ENCODE results near the gene ARHGDIA.

The ARHGDIA gene

GRCh38 chr17:81867170-81867990 lies 3.8 kb downstream of the ARHGDIA start:
- H3K4me3 ChIP-seq (ENCODE audit: control insufficient read depth, low read depth, low read length), result no peak overlapping the region
- TF ChIP-seq CTCF (IDR thresholded peaks at IDR 0.05; ENCODE audit: control insufficient read depth, insufficient read depth, low read depth, low read length, missing control alignments), result no peak
- no peak for DNase-seq (ENCODE audit: low read depth)

- DNase-seq (ENCODE audit: low read depth), result no peak
- H3K4me3 ChIP-seq (ENCODE audit: control insufficient read depth, low read depth, low read length), result no peak overlapping the region
- no peak for TF ChIP-seq CTCF (IDR thresholded peaks at IDR 0.05; ENCODE audit: control insufficient read depth, insufficient read depth, low read depth, low read length, missing control alignments)
Measured at GRCh38 chr17:81866440-81867169, 4.5 kb downstream of the ARHGDIA start.

- H3K4me3 ChIP-seq (ENCODE audit: control insufficient read depth, low read depth, low read length), result no peak overlapping the region
- no peak for TF ChIP-seq CTCF (IDR thresholded peaks at IDR 0.05; ENCODE audit: control insufficient read depth, insufficient read depth, low read depth, low read length, missing control alignments)
- no peak for DNase-seq (ENCODE audit: low read depth)
Measured at GRCh38 chr17:81865733-81866439, 5.3 kb downstream of the ARHGDIA start.

GRCh38 chr17:81865358-81865732 lies 5.8 kb downstream of the ARHGDIA start:
- no peak for DNase-seq (ENCODE audit: low read depth)
- H3K4me3 ChIP-seq (ENCODE audit: control insufficient read depth, low read depth, low read length), result no peak overlapping the region
- no peak for TF ChIP-seq CTCF (IDR thresholded peaks at IDR 0.05; ENCODE audit: control insufficient read depth, insufficient read depth, low read depth, low read length, missing control alignments)

- TF ChIP-seq CTCF (IDR thresholded peaks at IDR 0.05; ENCODE audit: control insufficient read depth, insufficient read depth, low read depth, low read length, missing control alignments), result no peak
- H3K4me3 ChIP-seq (ENCODE audit: control insufficient read depth, low read depth, low read length), result no peak overlapping the region
- no peak for DNase-seq (ENCODE audit: low read depth)
Measured at GRCh38 chr17:81863833-81864768, 7.0 kb downstream of the ARHGDIA start.

All from AG09309 (cell line).